ENCODE data around the gene AMBN. TPM values are rescaled to one million over a fixed set of nuclear protein-coding genes. Genes with fewer than 3 reads are reported as not detected.

The AMBN gene
- total and polyA plus RNA-seq, 2 donors (not counting 3 experiments of a cell fraction or from before 2014, with no cell fraction given) = not detected

- H2AFZ ChIP-seq (ENCODE audit: low read depth, low read length) = no peak overlapping the region
- H3K27me3 ChIP-seq (ENCODE audit: control insufficient read depth in 2 of 2, insufficient read depth in 2 of 2, low read length in 2 of 2) = peaks cover 0 to 2% of the 10 kb centered on the region in 2 experiments
- H3K4me2 ChIP-seq (ENCODE audit: insufficient read depth, low read length) = no peak overlapping the region
- TF ChIP-seq MAX (IDR thresholded peaks at IDR 0.05; ENCODE audit: insufficient read depth, insufficient read length) = no peak
- TF ChIP-seq FOS (IDR thresholded peaks at IDR 0.05; ENCODE audit: borderline replicate concordance, insufficient read depth, low read length) = no peak
- no peak for TF ChIP-seq MYC (IDR thresholded peaks at IDR 0.05; ENCODE audit: low read depth, low read length)
- TF ChIP-seq POLR2AphosphoS5 (IDR thresholded peaks at IDR 0.05; ENCODE audit: insufficient read depth, low read depth, low read length) = no peak
- TF ChIP-seq CTCF (IDR thresholded peaks at IDR 0.05; ENCODE audit: extremely low read depth in 1 of 2, insufficient read depth in 1 of 2, low read depth in 1 of 2, low read length in 2 of 2) = no peak
- TF ChIP-seq EZH2 (IDR thresholded peaks at IDR 0.05; ENCODE audit: borderline replicate concordance, low read depth, low read length, severe bottlenecking) = no peak
- no peak for TF ChIP-seq JUN (IDR thresholded peaks at IDR 0.05; ENCODE audit: borderline replicate concordance, insufficient read depth, insufficient read length, low read depth)
- TF ChIP-seq POLR2A (IDR thresholded peaks at IDR 0.05; ENCODE audit: low read depth, low read length) = no peak
- H3K79me2 ChIP-seq (ENCODE audit: control insufficient read depth, insufficient read depth, low read length) = no peaks in the 10 kb centered on the region
- ChIA-PET POLR2A (no interaction called here), CTCF (no interaction called here)
- H3K4me1 ChIP-seq (ENCODE audit: control insufficient read depth, extremely low read depth, insufficient read depth, low read length) = no peaks in the 10 kb centered on the region
- DNase-seq (ENCODE audit: low read depth, low spot score) (no peak), FAIRE-seq (no peak)
- intact Hi-C loops (cut with micrococcal nuclease) (no loop called here), dilution Hi-C loops (cut with MboI; ENCODE audit: extremely low pct_ligation_motif_present, low sequenced_read_pairs) (no loop called here)
- H3K9me1 ChIP-seq (replicated peaks; ENCODE audit: control insufficient read depth, extremely low read depth, insufficient read depth, low read length) = no peaks in the 10 kb centered on the region
- no peak overlapping the region for H3K9ac ChIP-seq (replicated peaks; ENCODE audit: extremely low read depth, insufficient read depth, low read length)
- H3K4me3 ChIP-seq (replicated peaks in 1 of 3; ENCODE audit: insufficient read depth in 1 of 3, low read depth in 1 of 3, low read length in 3 of 3) = no peak overlapping the region
- H3K27ac ChIP-seq (ENCODE audit: insufficient read depth, low read depth, low read length) = no peak overlapping the region
- H3K36me3 ChIP-seq (ENCODE audit: control insufficient read depth in 2 of 2, extremely low read depth in 1 of 2, insufficient read depth in 2 of 2, low read length in 2 of 2) = no peaks in the 10 kb centered on the region
- no peaks in the 10 kb centered on the region for H3K9me3 ChIP-seq (replicated peaks; ENCODE audit: control insufficient read depth, insufficient read depth, low read length)
- no peaks in the 10 kb centered on the region for H4K20me1 ChIP-seq (replicated peaks; ENCODE audit: control insufficient read depth, extremely low read depth, insufficient read depth, low read length)
- no TSS peak for BruUV-seq (replicated peaks)
Measured at GRCh38 chr4:70586841-70587240, 5.2 kb upstream of the AMBN start.
